Osteoblast (primary cell): ENCODE results near the gene ACTR3C. TPM values are rescaled to one million over a fixed set of nuclear protein-coding genes. Genes with fewer than 3 reads are reported as not detected.

Experiments used
- DNase-seq: peaks from one replicate; pipeline ENCODE4 v3.0.0; 2011; ENCODE audit warnings: low spot score, mixed read lengths; ENCODE audit not compliant: insufficient read length; ENCODE audit errors: missing footprints
- H2AFZ ChIP-seq: 2 replicates; pipeline ENCODE4 v1.6.0; 2011; ENCODE audit warnings: mild to moderate bottlenecking, low read length
- H3K27ac ChIP-seq: 2 replicates; pipeline ENCODE4 v1.5.1; 2011; ENCODE audit warnings: mild to moderate bottlenecking, low read depth, low read length, moderate library complexity
- H3K27me3 ChIP-seq: 2 replicates; pipeline ENCODE4 v1.6.0; 2012; ENCODE audit warnings: mild to moderate bottlenecking, control low read depth, inconsistent platforms, low read length, moderate library complexity; ENCODE audit not compliant: insufficient read depth
- H3K36me3 ChIP-seq: 2 replicates; pipeline ENCODE4 v1.5.1; 2011; ENCODE audit warnings: mild to moderate bottlenecking, low read length, control low read depth, moderate library complexity; ENCODE audit not compliant: insufficient read depth
- H3K4me1 ChIP-seq: 2 replicates; pipeline ENCODE4 v1.5.1; 2011; ENCODE audit warnings: mild to moderate bottlenecking, low read length, control low read depth, moderate library complexity; ENCODE audit not compliant: insufficient read depth
- H3K4me2 ChIP-seq: 2 replicates; pipeline ENCODE4 v1.6.0; 2011; ENCODE audit warnings: mild to moderate bottlenecking, low read length; ENCODE audit not compliant: insufficient read depth
- H3K4me3 ChIP-seq: fragments of 200-600 bp; sonication (generic); 3 replicates; pipeline ENCODE4 v1.5.1; 2012; ENCODE audit warnings: mild to moderate bottlenecking, low read length, inconsistent platforms; ENCODE audit not compliant: insufficient read depth
- H3K79me2 ChIP-seq: 2 replicates; pipeline ENCODE4 v1.6.0; 2012; ENCODE audit warnings: mild to moderate bottlenecking, low read length, control low read depth, inconsistent platforms; ENCODE audit not compliant: insufficient read depth
- H3K9me3 ChIP-seq: 2 replicates; pipeline ENCODE4 v1.5.1; 2011; ENCODE audit warnings: low read depth, low read length, control low read depth
- H4K20me1 ChIP-seq: 2 replicates; pipeline ENCODE4 v1.6.0; 2012; ENCODE audit warnings: mild to moderate bottlenecking, low read length, control low read depth; ENCODE audit not compliant: insufficient read depth
- total RNA-seq: library from RNA; depleted of rRNA; stranded (reverse); fragments of >200 nt; gene quantifications from 2 replicates; pipeline ENCODE4 v1.2.3, GENCODE V29; 2012
- TF ChIP-seq, protein P1 (sequence below): IDR thresholded peaks from 2 replicates; pipeline ENCODE4 v1.5.1; 2011; ENCODE audit warnings: mild to moderate bottlenecking, low read depth, low read length, moderate library complexity; ENCODE audit errors: extremely low read depth

The ACTR3C gene
- total RNA-seq, 1 donor, result 1.8 TPM

DNA sequence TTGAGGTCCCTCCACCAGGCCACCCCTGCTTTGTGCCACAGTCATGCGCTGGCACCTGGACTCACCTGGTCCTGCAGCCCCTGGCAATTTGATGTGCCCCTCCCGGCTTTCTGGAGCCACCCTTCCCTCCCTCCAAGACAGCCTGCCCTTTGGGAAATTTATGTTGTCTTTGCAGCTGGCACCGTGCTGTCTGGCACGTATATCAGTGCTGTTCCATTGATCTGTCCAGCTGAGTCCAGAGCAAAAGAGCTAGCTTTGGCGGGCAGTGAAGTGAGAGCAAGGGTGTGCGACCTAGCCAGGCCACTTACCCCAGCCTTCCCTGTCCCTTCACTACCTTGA, 12.4 kb upstream of the ACTR3C start:
- H3K9me3 ChIP-seq, result no peaks in the 10 kb centered on the region
- H3K79me2 ChIP-seq, result no peaks in the 10 kb centered on the region
- no peak overlapping the region for H3K4me2 ChIP-seq
- no peak overlapping the region for H3K4me3 ChIP-seq
- H3K27me3 ChIP-seq, result peaks cover 7% of the 10 kb centered on the region
- TF ChIP-seq, protein P1, sequence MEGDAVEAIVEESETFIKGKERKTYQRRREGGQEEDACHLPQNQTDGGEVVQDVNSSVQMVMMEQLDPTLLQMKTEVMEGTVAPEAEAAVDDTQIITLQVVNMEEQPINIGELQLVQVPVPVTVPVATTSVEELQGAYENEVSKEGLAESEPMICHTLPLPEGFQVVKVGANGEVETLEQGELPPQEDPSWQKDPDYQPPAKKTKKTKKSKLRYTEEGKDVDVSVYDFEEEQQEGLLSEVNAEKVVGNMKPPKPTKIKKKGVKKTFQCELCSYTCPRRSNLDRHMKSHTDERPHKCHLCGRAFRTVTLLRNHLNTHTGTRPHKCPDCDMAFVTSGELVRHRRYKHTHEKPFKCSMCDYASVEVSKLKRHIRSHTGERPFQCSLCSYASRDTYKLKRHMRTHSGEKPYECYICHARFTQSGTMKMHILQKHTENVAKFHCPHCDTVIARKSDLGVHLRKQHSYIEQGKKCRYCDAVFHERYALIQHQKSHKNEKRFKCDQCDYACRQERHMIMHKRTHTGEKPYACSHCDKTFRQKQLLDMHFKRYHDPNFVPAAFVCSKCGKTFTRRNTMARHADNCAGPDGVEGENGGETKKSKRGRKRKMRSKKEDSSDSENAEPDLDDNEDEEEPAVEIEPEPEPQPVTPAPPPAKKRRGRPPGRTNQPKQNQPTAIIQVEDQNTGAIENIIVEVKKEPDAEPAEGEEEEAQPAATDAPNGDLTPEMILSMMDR, result no peak
- H4K20me1 ChIP-seq, result no peaks in the 10 kb centered on the region
- no peak overlapping the region for H3K27ac ChIP-seq
- DNase-seq, result no peak
- H2AFZ ChIP-seq, result no peak overlapping the region
- no peaks in the 10 kb centered on the region for H3K4me1 ChIP-seq
- no peaks in the 10 kb centered on the region for H3K36me3 ChIP-seq

DNA sequence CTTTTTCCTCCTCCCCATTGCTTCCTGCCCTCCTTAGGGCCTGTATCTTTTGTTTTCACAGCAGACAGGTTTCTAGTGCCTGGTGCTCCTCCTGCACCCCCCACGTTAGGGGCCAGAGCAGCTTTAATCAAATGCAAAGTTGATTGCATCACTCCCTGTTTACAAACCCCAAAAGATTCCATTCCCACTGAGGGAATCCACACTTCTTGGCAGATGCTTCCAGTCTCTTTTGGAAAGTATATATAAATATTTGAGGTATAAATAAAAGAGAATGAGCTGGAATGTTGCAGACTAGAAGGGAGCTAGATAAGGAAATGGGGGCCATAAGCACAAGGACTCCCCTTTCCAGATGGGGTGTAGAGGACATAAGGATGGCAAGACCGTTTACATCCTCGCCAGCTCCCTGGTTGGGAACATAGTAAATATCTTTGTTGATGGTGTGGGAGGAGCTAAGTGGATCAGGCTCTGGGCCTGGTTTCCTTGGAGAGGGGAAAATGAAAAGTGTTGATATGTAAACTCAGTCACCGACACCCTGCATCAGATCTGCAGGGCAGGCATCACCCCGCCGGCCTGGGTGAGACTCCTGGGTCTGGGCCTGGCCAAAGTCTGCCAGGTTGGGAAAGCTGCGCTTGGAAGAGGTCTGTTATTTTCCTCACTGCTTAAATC, 11.9 kb upstream of the ACTR3C start:
- TF ChIP-seq, protein P1, result no peak
- Histone ChIP-seq H3K27ac (no peak overlapping the region), H4K20me1 (no peaks in the 10 kb centered on the region), H3K4me1 (no peaks in the 10 kb centered on the region), H3K4me3 (no peak overlapping the region), H3K36me3 (no peaks in the 10 kb centered on the region), H3K79me2 (no peaks in the 10 kb centered on the region), H3K4me2 (no peak overlapping the region), H3K27me3 (peaks cover 2% of the 10 kb centered on the region), H2AFZ (no peak overlapping the region), H3K9me3 (no peaks in the 10 kb centered on the region)
- peak; percentile 68 for DNase-seq

DNA sequence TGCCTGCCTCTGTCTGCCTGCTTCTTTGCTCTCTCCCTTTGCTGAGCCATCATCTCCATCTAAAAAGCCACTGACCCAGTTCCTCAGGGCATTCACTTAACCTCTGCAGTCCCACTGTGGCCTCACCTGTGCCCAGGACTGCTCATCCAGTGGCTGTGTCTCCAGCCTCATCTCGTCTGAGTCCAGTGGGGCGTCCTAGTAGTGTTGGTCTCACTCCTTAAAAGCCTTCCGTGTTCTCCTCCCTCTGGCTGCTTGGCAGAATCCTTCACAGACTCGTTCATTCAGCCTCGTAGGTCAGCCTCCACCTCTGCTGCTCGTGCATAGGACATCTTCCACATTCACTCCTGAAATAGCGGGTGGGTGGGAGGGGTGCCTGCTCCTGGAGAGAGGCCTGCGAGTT, 10.8 kb upstream of the ACTR3C start:
- no peaks in the 10 kb centered on the region for H3K4me1 ChIP-seq
- no peaks in the 10 kb centered on the region for H3K9me3 ChIP-seq
- DNase-seq, result no peak
- H4K20me1 ChIP-seq, result no peaks in the 10 kb centered on the region
- H3K27me3 ChIP-seq, result no peaks in the 10 kb centered on the region
- TF ChIP-seq, protein P1, result no peak
- H3K79me2 ChIP-seq, result no peaks in the 10 kb centered on the region
- no peak overlapping the region for H3K4me3 ChIP-seq
- no peak overlapping the region for H3K27ac ChIP-seq
- H3K36me3 ChIP-seq, result no peaks in the 10 kb centered on the region
- no peak overlapping the region for H3K4me2 ChIP-seq
- H2AFZ ChIP-seq, result no peak overlapping the region

DNA sequence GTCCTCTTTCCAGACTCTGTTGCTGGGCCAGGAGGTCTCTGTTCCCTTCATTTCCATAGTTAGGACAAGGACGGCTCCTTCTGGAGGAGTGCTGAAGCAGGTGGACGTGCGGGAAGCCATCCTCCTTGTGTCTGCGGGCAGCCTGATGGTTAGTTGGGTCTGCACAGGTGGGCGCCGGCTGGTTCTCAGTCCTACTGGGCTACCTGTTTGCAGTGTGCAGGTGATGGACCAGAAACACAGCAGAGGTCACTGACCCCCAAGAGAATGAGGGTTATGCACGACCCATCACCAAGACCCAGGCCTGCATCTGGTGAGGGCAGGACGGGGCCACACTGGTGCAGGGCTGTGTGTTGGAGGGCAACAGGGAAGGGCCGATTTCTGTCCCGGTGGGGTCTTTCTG, 10.3 kb upstream of the ACTR3C start:
- Histone ChIP-seq H3K79me2 (no peaks in the 10 kb centered on the region), H3K4me1 (no peaks in the 10 kb centered on the region), H2AFZ (no peak overlapping the region), H3K9me3 (no peaks in the 10 kb centered on the region), H4K20me1 (no peaks in the 10 kb centered on the region), H3K36me3 (no peaks in the 10 kb centered on the region), H3K27me3 (no peaks in the 10 kb centered on the region), H3K4me3 (no peak overlapping the region), H3K27ac (no peak overlapping the region), H3K4me2 (no peak overlapping the region)
- no peak for DNase-seq
- TF ChIP-seq, protein P1, result no peak
